Adrenal gland (tissue), 12 donors: Measurements from ENCODE around the gene ANGPTL4. TPM values are rescaled to one million over a fixed set of nuclear protein-coding genes. Genes with fewer than 3 reads are reported as not detected.

Experiments used
- DNase-seq, 7 donors: peaks; one replicate each; pipeline ENCODE4 v3.0.0-alpha.2; 2019 to 2020
- H3K27ac ChIP-seq, 5 donors: fragments of 200-600 bp; sonication (generic) in 4 of 5; 1 replicate in 3 of 5; 2 replicates in 2 of 5; pipeline versions ENCODE4 v1.5.1 to v1.8.0; 2016 to 2020; ENCODE audit warnings: mild to moderate bottlenecking in 1 of 5
- H3K27me3 ChIP-seq: fragments of 200-600 bp; 2 replicates; pipeline ENCODE4 v1.8.0; 2021
- H3K36me3 ChIP-seq, 2 donors: fragments of 200-600 bp; replicated peaks in 1 of 2; 1 replicate in 1 of 2; 2 replicates in 1 of 2; pipeline versions ENCODE4 v1.5.1 to v1.8.0; 2018 to 2022
- H3K4me1 ChIP-seq, 2 donors: fragments of 200-600 bp; replicated peaks in 1 of 2; 1 replicate in 1 of 2; 2 replicates in 1 of 2; pipeline versions ENCODE4 v1.5.1 to v1.8.0; 2018 to 2021
- H3K4me3 ChIP-seq, 4 donors: fragments of 200-600 bp; sonication (generic) in 3 of 4; one replicate each; pipeline ENCODE4 v1.5.1; 2016 to 2018
- H3K9me3 ChIP-seq, 3 donors: fragments of 200-600 bp; sonication (generic) in 1 of 3; replicated peaks in 1 of 3; 1 replicate in 2 of 3; 2 replicates in 1 of 3; pipeline versions ENCODE4 v1.5.1 to v1.8.0; 2016 to 2021
- POLR2A ChIP-seq, 2 donors: fragments of 450-650 bp; IDR thresholded peaks; one replicate each; pipeline ENCODE4 v1.6.1; 2017; ENCODE audit warnings: antibody characterized with exemption in 2 of 2, mild to moderate bottlenecking in 2 of 2, moderate library complexity in 1 of 2
- WGBS, 4 donors: extraction: QIAGEN DNeasy Blood & Tissue Kit in 2 of 4; methylation state at CpG; one replicate each; pipeline versions ENCODE4 v1.1.5 to v1.1.7; 2013 to 2017; 5-methylcytosine and 5-hydroxymethylcytosine counted together
- intact Hi-C, 2 donors: fragments of 100-400 bp; cut with DNase I; formaldehyde crosslinking; loops; one replicate each; pipeline versions ENCODE4 v1.14.1 to v1.15.0; 2022 to 2023
- polyA plus RNA-seq, 3 donors: library from polyadenylated mRNA; stranded (reverse); fragments of 200-250 nt in 2 of 3; fragments of 350-450 nt in 1 of 3; fragmentation: Illumina TruSeq in 1 of 3; extraction: RNeasy Lipid Tissue Mini Kit (QIAGEN cat#74804) in 1 of 3; gene quantifications; one replicate each; pipeline ENCODE4 v1.2.3, GENCODE V29; 2013 to 2014
- total RNA-seq, 9 donors: library from RNA; depleted of rRNA in 4 of 9; stranded (reverse); fragments of >200 nt in 4 of 9; fragments of 120-200 nt in 1 of 9; fragmentation: NEBNext Ultra II Directional in 1 of 9; extraction: Animal tissue kit (Norgen Biotek cat#: 25700) in 1 of 9; gene quantifications; one replicate each; pipeline versions ENCODE4 v1.1.0 to v1.2.4, GENCODE V29; 2013 to 2023
- TF ChIP-seq, protein P1 (sequence below), 6 experiments: fragments of 450-650 bp in 4 of 6; fragments of 200-600 bp in 2 of 6; sonication (generic) in 1 of 6; IDR thresholded peaks; 1 replicate in 5 of 6; 2 replicates in 1 of 6; pipeline versions ENCODE4 v1.5.1 to v1.8.0; 2016 to 2021; ENCODE audit warnings: antibody characterized with exemption in 6 of 6, mild to moderate bottlenecking in 2 of 6, moderate library complexity in 1 of 6
- donor health status: healthy with polysubstance abuse.
- donor health status: Bipolar disorder and iron deficiency.
- donor health status: DM: yes; HTN: yes; CAD: no.
- donor health status: DM: no; HTN: no; CAD: no.
- donor health status: DM: no; HTN: no; CAD: no.
- donor health status: DM: yes; HTN: yes; CAD: no.

The ANGPTL4 gene
- total and polyA plus RNA-seq, 12 donors, result 0.33 to 141 (median 27.1) TPM

GRCh38 chr19:8397746-8398310, 33.9 kb downstream of the ANGPTL4 start:
- no peak for DNase-seq
- Histone ChIP-seq H3K9me3 (no peaks in the 10 kb centered on the region), H3K27me3 (no peaks in the 10 kb centered on the region), H3K36me3 (peaks cover 0 to 25% of the 10 kb centered on the region in 2 donors), H3K4me3 (no peak overlapping the region), H3K4me1 (peaks cover 17 to 43% of the 10 kb centered on the region in 2 donors), H3K27ac (no peak overlapping the region)
- intact Hi-C loops, result loop anchor here (2.0 to 5.0 kb wide), 2 partner anchors 41 to 43 kb away; no protein-coding TSS in a partner anchor
- 75 to 91% (median 80%) methylated on average over 3 to 10 of the region's 10 CpGs for WGBS, 4 donors
- TF ChIP-seq POLR2A (IDR thresholded peaks at IDR 0.05), result no peak
- TF ChIP-seq, protein P1, sequence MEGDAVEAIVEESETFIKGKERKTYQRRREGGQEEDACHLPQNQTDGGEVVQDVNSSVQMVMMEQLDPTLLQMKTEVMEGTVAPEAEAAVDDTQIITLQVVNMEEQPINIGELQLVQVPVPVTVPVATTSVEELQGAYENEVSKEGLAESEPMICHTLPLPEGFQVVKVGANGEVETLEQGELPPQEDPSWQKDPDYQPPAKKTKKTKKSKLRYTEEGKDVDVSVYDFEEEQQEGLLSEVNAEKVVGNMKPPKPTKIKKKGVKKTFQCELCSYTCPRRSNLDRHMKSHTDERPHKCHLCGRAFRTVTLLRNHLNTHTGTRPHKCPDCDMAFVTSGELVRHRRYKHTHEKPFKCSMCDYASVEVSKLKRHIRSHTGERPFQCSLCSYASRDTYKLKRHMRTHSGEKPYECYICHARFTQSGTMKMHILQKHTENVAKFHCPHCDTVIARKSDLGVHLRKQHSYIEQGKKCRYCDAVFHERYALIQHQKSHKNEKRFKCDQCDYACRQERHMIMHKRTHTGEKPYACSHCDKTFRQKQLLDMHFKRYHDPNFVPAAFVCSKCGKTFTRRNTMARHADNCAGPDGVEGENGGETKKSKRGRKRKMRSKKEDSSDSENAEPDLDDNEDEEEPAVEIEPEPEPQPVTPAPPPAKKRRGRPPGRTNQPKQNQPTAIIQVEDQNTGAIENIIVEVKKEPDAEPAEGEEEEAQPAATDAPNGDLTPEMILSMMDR (IDR thresholded peaks at IDR 0.05), result no peak

DNA sequence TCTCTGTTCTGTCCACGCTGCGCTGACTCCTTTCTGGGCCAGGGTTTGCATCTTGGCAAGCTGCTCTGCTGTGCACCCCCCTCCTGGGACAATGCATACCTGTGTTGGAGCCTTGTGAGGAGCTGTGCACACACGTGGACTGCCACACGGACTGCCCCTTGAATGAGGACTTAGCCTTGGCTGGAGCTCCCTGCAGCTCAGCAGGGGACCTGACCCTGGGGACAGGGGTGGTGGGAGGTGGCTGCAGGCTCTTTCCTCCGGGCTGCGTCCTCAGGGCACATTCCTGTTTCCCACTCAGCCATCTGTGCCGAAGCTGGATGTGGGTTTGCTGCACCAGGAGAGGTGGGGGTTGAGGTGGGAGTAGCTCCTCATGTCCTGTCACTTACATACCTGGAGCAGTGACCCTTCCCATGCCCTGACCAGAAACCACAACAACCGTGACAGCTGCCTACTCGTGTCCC, 34.4 kb downstream of the ANGPTL4 start:
- Histone ChIP-seq H3K4me1 (peaks cover 14 to 38% of the 10 kb centered on the region in 2 donors), H3K36me3 (peaks cover 0 to 30% of the 10 kb centered on the region in 2 donors), H3K4me3 (no peak overlapping the region), H3K27ac (no peak overlapping the region), H3K9me3 (no peaks in the 10 kb centered on the region), H3K27me3 (no peaks in the 10 kb centered on the region)
- WGBS, 4 donors, result 54 to 80% (median 65%) methylated on average over 2 to 9 of the region's 9 CpGs
- no peak for TF ChIP-seq POLR2A (IDR thresholded peaks at IDR 0.05)
- TF ChIP-seq, protein P1 (IDR thresholded peaks at IDR 0.05), result no peak
- intact Hi-C loops, result loop anchor here in 1 of 2 donors (5.0 kb wide), 1 partner anchor 41 kb away; no protein-coding TSS in a partner anchor
- DNase-seq, result no peak

DNA sequence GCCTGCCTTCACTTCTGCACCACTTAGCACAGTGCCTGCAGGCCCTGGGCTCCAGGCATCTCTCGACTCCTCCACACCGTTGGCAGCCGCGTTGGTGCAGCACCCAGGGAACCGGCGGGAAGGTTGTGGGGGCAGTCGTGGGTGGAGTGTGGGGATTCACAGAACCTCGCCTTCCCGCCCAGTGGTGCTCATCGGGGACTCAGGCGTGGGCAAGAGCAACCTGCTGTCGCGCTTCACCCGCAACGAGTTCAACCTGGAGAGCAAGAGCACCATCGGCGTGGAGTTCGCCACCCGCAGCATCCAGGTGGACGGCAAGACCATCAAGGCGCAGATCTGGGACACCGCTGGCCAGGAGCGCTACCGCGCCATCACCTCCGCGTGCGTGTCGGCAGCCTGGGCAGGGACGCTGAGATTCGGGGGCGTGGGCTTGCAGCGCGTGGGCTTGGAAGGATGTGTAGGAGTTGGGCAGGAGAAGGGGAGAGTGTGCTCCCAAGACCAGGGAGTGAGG, 35.8 kb downstream of the ANGPTL4 start:
- intact Hi-C loops, result loop anchor here in 1 of 2 donors (5.0 kb wide), 1 partner anchor 42 kb away; no protein-coding TSS in a partner anchor
- Histone ChIP-seq H3K4me3 (no peak overlapping the region), H3K27me3 (no peaks in the 10 kb centered on the region), H3K36me3 (peaks cover 0 to 43% of the 10 kb centered on the region in 2 donors), H3K9me3 (no peaks in the 10 kb centered on the region), H3K27ac (no peak overlapping the region), H3K4me1 (peaks cover 3 to 28% of the 10 kb centered on the region in 2 donors)
- DNase-seq, result no peak
- TF ChIP-seq, protein P1 (IDR thresholded peaks at IDR 0.05), result no peak
- TF ChIP-seq POLR2A (IDR thresholded peaks at IDR 0.05), result no peak
- WGBS, 4 donors, result 93 to 94% (median 94%) methylated on average over 29 to 34 of the region's 34 CpGs

DNA sequence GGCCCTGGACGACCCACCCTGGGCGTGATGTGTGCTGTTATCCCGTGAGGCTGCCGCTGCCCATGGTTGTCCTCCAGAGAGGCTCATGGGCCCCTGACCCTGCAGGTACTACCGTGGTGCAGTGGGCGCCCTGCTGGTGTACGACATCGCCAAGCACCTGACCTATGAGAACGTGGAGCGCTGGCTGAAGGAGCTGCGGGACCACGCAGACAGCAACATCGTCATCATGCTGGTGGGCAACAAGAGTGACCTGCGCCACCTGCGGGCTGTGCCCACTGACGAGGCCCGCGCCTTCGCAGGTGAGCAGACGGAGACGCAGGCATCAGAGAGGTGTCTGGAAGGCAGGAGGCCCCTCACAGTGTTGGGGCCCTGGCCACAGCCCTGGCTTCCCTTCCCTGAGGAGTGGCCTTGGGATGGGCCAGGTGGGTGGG, 38.0 kb downstream of the ANGPTL4 start:
- Histone ChIP-seq H3K9me3 (no peaks in the 10 kb centered on the region), H3K4me3 (no peak overlapping the region), H3K27me3 (no peaks in the 10 kb centered on the region), H3K27ac (no peak overlapping the region), H3K36me3 (peaks cover 0 to 52% of the 10 kb centered on the region in 2 donors), H3K4me1 (peaks cover 0 to 19% of the 10 kb centered on the region in 2 donors)
- 91 to 96% (median 94%) methylated on average over 14 to 21 of the region's 21 CpGs; no CpG with 5 or more reads in 1 of the 4 donors for WGBS, 4 donors
- no peak for DNase-seq
- intact Hi-C loops, result no loop called here
- TF ChIP-seq, protein P1 (IDR thresholded peaks at IDR 0.05), result no peak
- no peak for TF ChIP-seq POLR2A (IDR thresholded peaks at IDR 0.05)
